Adrenal gland (tissue), 5 donors: ENCODE measurements around the gene OR56B1.

Source experiments
- POLR2A ChIP-seq, 2 donors: fragments of 450-650 bp; IDR thresholded peaks; one replicate each; pipeline ENCODE4 v1.6.1; 2017; ENCODE audit warnings: antibody characterized with exemption in 2 of 2, mild to moderate bottlenecking in 2 of 2, moderate library complexity in 1 of 2
- TF ChIP-seq, protein P1 (sequence below), 6 experiments: fragments of 450-650 bp in 4 of 6; fragments of 200-600 bp in 2 of 6; sonication (generic) in 1 of 6; IDR thresholded peaks; 1 replicate in 5 of 6; 2 replicates in 1 of 6; pipeline versions ENCODE4 v1.5.1 to v1.8.0; 2016 to 2021; ENCODE audit warnings: antibody characterized with exemption in 6 of 6, mild to moderate bottlenecking in 2 of 6, moderate library complexity in 1 of 6
- donor health status: DM: no; HTN: no; CAD: no.

DNA sequence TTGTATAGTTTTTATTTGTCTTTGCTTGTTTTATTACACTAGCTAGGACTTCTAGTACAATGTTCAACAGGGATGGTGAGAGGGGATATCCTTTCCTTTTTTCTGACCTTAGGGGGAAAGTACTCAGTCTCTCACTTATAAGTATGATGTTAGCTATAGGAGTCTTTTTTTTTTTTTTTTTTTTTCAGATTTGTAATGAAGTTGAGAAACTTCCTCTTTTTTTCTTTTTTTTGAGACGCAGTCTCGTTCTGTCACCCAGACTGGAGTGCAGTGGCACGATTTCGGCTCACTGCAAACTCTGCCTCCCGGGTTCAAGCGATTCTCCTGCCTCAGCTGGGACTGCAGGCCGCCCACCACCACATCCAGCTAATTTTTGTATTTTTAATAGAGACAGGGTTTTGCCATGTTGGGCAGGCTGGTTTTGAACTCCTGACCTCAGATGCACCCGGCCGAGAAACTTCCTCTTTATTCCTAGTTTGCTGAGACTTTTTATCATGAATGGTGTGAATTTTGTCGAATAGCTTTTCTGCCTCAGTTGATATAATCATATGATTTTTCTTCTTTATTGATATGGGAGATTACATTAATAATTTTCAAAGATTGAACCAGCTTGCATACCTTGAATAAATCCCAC is 35.7 kb upstream of the OR56B1 start:
- TF ChIP-seq, protein P1, sequence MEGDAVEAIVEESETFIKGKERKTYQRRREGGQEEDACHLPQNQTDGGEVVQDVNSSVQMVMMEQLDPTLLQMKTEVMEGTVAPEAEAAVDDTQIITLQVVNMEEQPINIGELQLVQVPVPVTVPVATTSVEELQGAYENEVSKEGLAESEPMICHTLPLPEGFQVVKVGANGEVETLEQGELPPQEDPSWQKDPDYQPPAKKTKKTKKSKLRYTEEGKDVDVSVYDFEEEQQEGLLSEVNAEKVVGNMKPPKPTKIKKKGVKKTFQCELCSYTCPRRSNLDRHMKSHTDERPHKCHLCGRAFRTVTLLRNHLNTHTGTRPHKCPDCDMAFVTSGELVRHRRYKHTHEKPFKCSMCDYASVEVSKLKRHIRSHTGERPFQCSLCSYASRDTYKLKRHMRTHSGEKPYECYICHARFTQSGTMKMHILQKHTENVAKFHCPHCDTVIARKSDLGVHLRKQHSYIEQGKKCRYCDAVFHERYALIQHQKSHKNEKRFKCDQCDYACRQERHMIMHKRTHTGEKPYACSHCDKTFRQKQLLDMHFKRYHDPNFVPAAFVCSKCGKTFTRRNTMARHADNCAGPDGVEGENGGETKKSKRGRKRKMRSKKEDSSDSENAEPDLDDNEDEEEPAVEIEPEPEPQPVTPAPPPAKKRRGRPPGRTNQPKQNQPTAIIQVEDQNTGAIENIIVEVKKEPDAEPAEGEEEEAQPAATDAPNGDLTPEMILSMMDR (IDR thresholded peaks at IDR 0.05): no peak
- TF ChIP-seq POLR2A (IDR thresholded peaks at IDR 0.05): no peak
